IMR-90 (cell line): ENCODE data around the gene NFKBIE. TPM values are rescaled to one million over a fixed set of nuclear protein-coding genes. Genes with fewer than 3 reads are reported as not detected.

Source experiments
- ATAC-seq: fragments of 200-7000 bp; cut with Tn5 transposase; 2 replicates; pipeline ENCODE4 v1.9.1; 2020; ENCODE audit warnings: low read depth, mild to moderate bottlenecking, moderate library complexity
- BruUV-seq: library from RNA; stranded (reverse); fragments of 400-500 nt; replicated peaks from 2 replicates; lab custom pipeline; 2021; lab: Mats Ljungman, UMichigan
- CTCF ChIA-PET: fragments of 300-600 bp; formaldehyde crosslinking; extraction: SDS; loops from one replicate; lab custom pipeline; 2021; ENCODE audit warnings: antibody characterized with exemption; lab: Yijun Ruan, JAX
- POLR2A ChIA-PET: fragments of 300-600 bp; sonication (Branson Sonifier 250); formaldehyde crosslinking; loops from one replicate; lab custom pipeline; 2022; ENCODE audit warnings: antibody characterized with exemption; ENCODE audit not compliant: unreplicated experiment; lab: Charles Lee
- DNase-seq: peaks from one replicate; pipeline ENCODE4 v3.0.0; 2013
- H2AFZ ChIP-seq: replicated peaks from 2 replicates; pipeline ENCODE3; 2013; ENCODE audit warnings: low read length, mild to moderate bottlenecking; ENCODE audit not compliant: poor library complexity
- H2AK5ac ChIP-seq: 2 replicates; pipeline ENCODE4 v1.6.1; 2013; ENCODE audit warnings: low read depth, low read length, inconsistent platforms
- H2AK9ac ChIP-seq: replicated peaks from 2 replicates; pipeline ENCODE3; 2013; ENCODE audit warnings: mild to moderate bottlenecking, low read depth, low read length, moderate library complexity; ENCODE audit not compliant: poor library complexity
- H2BK120ac ChIP-seq: 2 replicates; pipeline ENCODE4 v1.6.1; 2013; ENCODE audit warnings: low read depth, low read length, inconsistent platforms
- H2BK15ac ChIP-seq: 3 replicates; pipeline ENCODE4 v1.6.1; 2013; ENCODE audit warnings: low read depth, low read length, inconsistent platforms
- H2BK20ac ChIP-seq: 2 replicates; pipeline ENCODE4 v1.6.1; 2013; ENCODE audit warnings: low read depth, mild to moderate bottlenecking, inconsistent platforms, low read length, moderate library complexity
- H2BK5ac ChIP-seq: 2 replicates; pipeline ENCODE4 v1.6.1; 2013; ENCODE audit warnings: mild to moderate bottlenecking, low read depth, low read length, inconsistent platforms; ENCODE audit not compliant: poor library complexity, severe bottlenecking
- H3K14ac ChIP-seq: replicated peaks from 2 replicates; pipeline ENCODE4 v1.6.1; 2013; ENCODE audit warnings: low read depth, low read length, inconsistent platforms
- H3K18ac ChIP-seq: 2 replicates; pipeline ENCODE4 v1.6.1; 2013; ENCODE audit warnings: low read depth, low read length, control low read depth
- H3K23ac ChIP-seq: 2 replicates; pipeline ENCODE4 v1.6.1; 2013; ENCODE audit warnings: low read depth, low read length, inconsistent platforms
- H3K27ac ChIP-seq: 2 replicates; pipeline ENCODE4 v1.5.1; 2013; ENCODE audit warnings: mild to moderate bottlenecking, control low read depth, low read length; ENCODE audit not compliant: insufficient read depth
- H3K27me3 ChIP-seq: 2 replicates; pipeline ENCODE4 v1.6.1; 2013; ENCODE audit warnings: low read length; ENCODE audit not compliant: control insufficient read depth, insufficient read depth
- H3K36me3 ChIP-seq: 2 replicates; pipeline ENCODE4 v1.6.1; 2013; ENCODE audit warnings: low read length, mixed read lengths; ENCODE audit not compliant: control insufficient read depth, insufficient read depth
- H3K4ac ChIP-seq: 2 replicates; pipeline ENCODE4 v1.6.1; 2013; ENCODE audit warnings: low read depth, low read length, inconsistent platforms
- H3K4me1 ChIP-seq: 2 replicates; pipeline ENCODE4 v1.6.1; 2013; ENCODE audit warnings: low read length, mixed read lengths; ENCODE audit not compliant: control insufficient read depth, insufficient read depth
- H3K4me2 ChIP-seq: 2 replicates; pipeline ENCODE4 v1.6.1; 2013; ENCODE audit warnings: low read depth, mild to moderate bottlenecking, control low read depth, low read length, moderate library complexity
- H3K4me3 ChIP-seq: 2 replicates; pipeline ENCODE4 v1.5.1; 2013; ENCODE audit warnings: low read depth, mild to moderate bottlenecking, control low read depth, low read length, moderate library complexity; ENCODE audit not compliant: insufficient read depth
- H3K56ac ChIP-seq: 2 replicates; pipeline ENCODE4 v1.6.1; 2013; ENCODE audit warnings: low read length, inconsistent platforms; ENCODE audit not compliant: insufficient read depth; ENCODE audit errors: extremely low read depth
- H3K79me1 ChIP-seq, 2 experiments: 2 replicates each; pipeline ENCODE4 v1.6.1; 2013; ENCODE audit warnings: low read length in 2 of 2, inconsistent platforms in 1 of 2, low read depth in 1 of 2
- H3K9ac ChIP-seq: 2 replicates; pipeline ENCODE4 v1.6.1; 2013; ENCODE audit warnings: low read depth, low read length, control low read depth
- H3K9me1 ChIP-seq: 2 replicates; pipeline ENCODE4 v1.6.1; 2013; ENCODE audit warnings: low read length, inconsistent platforms; ENCODE audit not compliant: insufficient read depth
- H3K9me3 ChIP-seq: 2 replicates; pipeline ENCODE4 v1.6.1; 2013; ENCODE audit warnings: low read length; ENCODE audit not compliant: control insufficient read depth, insufficient read depth
- H4K20me1 ChIP-seq: 2 replicates; pipeline ENCODE4 v1.6.1; 2013; ENCODE audit warnings: low read length, inconsistent platforms; ENCODE audit not compliant: insufficient read depth
- H4K5ac ChIP-seq: 2 replicates; pipeline ENCODE4 v1.6.1; 2013; ENCODE audit warnings: mild to moderate bottlenecking, low read depth, low read length, control low read depth
- H4K8ac ChIP-seq, 2 experiments: 2 replicates each; pipeline ENCODE4 v1.6.1; 2013; ENCODE audit warnings: low read depth in 2 of 2, low read length in 2 of 2, control low read depth in 1 of 2, inconsistent platforms in 1 of 2
- H4K91ac ChIP-seq: 2 replicates; pipeline ENCODE4 v1.6.1; 2013; ENCODE audit warnings: low read depth, low read length, inconsistent platforms; ENCODE audit not compliant: insufficient read depth
- BHLHE40 ChIP-seq: fragments of 150-350 bp; IDR thresholded peaks from 2 replicates; pipeline ENCODE4 v1.6.1; 2016; ENCODE audit warnings: mild to moderate bottlenecking, low read depth, low read length
- CEBPB ChIP-seq: IDR thresholded peaks from 2 replicates; pipeline ENCODE4 v1.6.1; 2012; ENCODE audit warnings: low read depth, low read length, improper control_type of control experiment
- CHD1 ChIP-seq: IDR thresholded peaks from 2 replicates; pipeline ENCODE4 v1.6.1; 2012; ENCODE audit warnings: low read depth, low read length, improper control_type of control experiment
- CTCF ChIP-seq: conservative IDR thresholded peaks from 2 replicates; pipeline ENCODE4 v1.5.1; 2012; ENCODE audit warnings: mild to moderate bottlenecking, low read depth, low read length, improper control_type of control experiment
- ELK1 ChIP-seq: fragments of 150-350 bp; IDR thresholded peaks from 2 replicates; pipeline ENCODE4 v1.6.1; 2016; ENCODE audit warnings: low read depth, mild to moderate bottlenecking, low read length, moderate library complexity, borderline replicate concordance
- FOS ChIP-seq: fragments of 150-350 bp; IDR thresholded peaks from 2 replicates; pipeline ENCODE4 v1.6.1; 2016; ENCODE audit warnings: low read depth, low read length
- MAFK ChIP-seq: IDR thresholded peaks from 2 replicates; pipeline ENCODE4 v1.6.1; 2012; ENCODE audit warnings: low read depth, low read length, improper control_type of control experiment
- MAZ ChIP-seq: IDR thresholded peaks from 2 replicates; pipeline ENCODE4 v1.6.1; 2012; ENCODE audit warnings: low read depth, mild to moderate bottlenecking, low read length, improper control_type of control experiment, moderate library complexity, borderline replicate concordance
- MXI1 ChIP-seq: IDR thresholded peaks from 2 replicates; pipeline ENCODE4 v1.6.1; 2012; ENCODE audit warnings: low read depth, mild to moderate bottlenecking, low read length, moderate library complexity, borderline replicate concordance
- NFE2L2 ChIP-seq: fragments of 150-350 bp; IDR thresholded peaks from 2 replicates; pipeline ENCODE4 v1.6.1; 2016; ENCODE audit warnings: low read depth, mild to moderate bottlenecking, low read length
- POLR2A ChIP-seq: IDR thresholded peaks from 2 replicates; pipeline ENCODE4 v1.6.1; 2012; ENCODE audit warnings: mild to moderate bottlenecking, low read depth, low read length
- RAD21 ChIP-seq: IDR thresholded peaks from 2 replicates; pipeline ENCODE4 v1.6.1; 2012; ENCODE audit warnings: low read length, improper control_type of control experiment
- RCOR1 ChIP-seq: IDR thresholded peaks from 2 replicates; pipeline ENCODE4 v1.6.1; 2012; ENCODE audit warnings: mild to moderate bottlenecking, low read length, improper control_type of control experiment; ENCODE audit not compliant: insufficient replicate concordance
- RFX5 ChIP-seq: IDR thresholded peaks from 2 replicates; pipeline ENCODE4 v1.8.0; 2012; ENCODE audit warnings: low read depth, mild to moderate bottlenecking, low read length, moderate library complexity
- SMC3 ChIP-seq: fragments of 150-350 bp; IDR thresholded peaks from 2 replicates; pipeline ENCODE4 v1.6.1; 2016; ENCODE audit warnings: low read depth, mild to moderate bottlenecking, antibody characterized with exemption, low read length, moderate library complexity
- USF2 ChIP-seq: fragments of 150-350 bp; IDR thresholded peaks from 2 replicates; pipeline ENCODE4 v1.6.1; 2017; ENCODE audit warnings: mild to moderate bottlenecking, antibody characterized with exemption, low read length, low read depth
- WGBS, 2 experiments: methylation state at CpG; one replicate each; pipeline versions ENCODE4 v1.1.5 to v1.1.7; 2013; ENCODE audit warnings: missing lambda C conversion rate in 2 of 2; ENCODE audit not compliant: insufficient read length in 1 of 2; ENCODE audit errors: extremely low coverage in 2 of 2; 5-methylcytosine and 5-hydroxymethylcytosine counted together
- dilution Hi-C: fragments of 300-500 bp; cut with HindIII; formaldehyde crosslinking; loops from one replicate; pipeline ENCODE4 v1.14.3; 2018; ENCODE audit warnings: low sequenced_read_pairs; ENCODE audit not compliant: unreplicated experiment
- in situ Hi-C: fragments of 300-500 bp; cut with MboI; formaldehyde crosslinking; loops from 3 replicates; pipeline ENCODE4 v1.14.3; 2019; ENCODE audit warnings: low sequenced_read_pairs, inconsistent platforms, mixed read lengths
- intact Hi-C: fragments of 100-400 bp; cut with micrococcal nuclease; formaldehyde crosslinking; loops from 2 replicates; pipeline ENCODE4 v1.10.0; 2022
- polyA plus RNA-seq, 3 experiments: library from polyadenylated mRNA; depleted of rRNA; stranded (reverse); fragments of >200 nt; gene quantifications; 2 replicates each; pipeline ENCODE4 v1.2.3, GENCODE V29; 2012; ENCODE audit warnings: low replicate concordance in 1 of 3
- total RNA-seq: library from RNA; depleted of rRNA; stranded (reverse); fragments of >200 nt; gene quantifications from 2 replicates; pipeline ENCODE4 v1.2.3, GENCODE V29; 2012

Gene NFKBIE
- total and polyA plus RNA-seq, 2 of the 4 experiments (the other 2 are of a cell fraction) = 7.9 to 13.0 TPM

GRCh38 chr6:44292661-44293365 lies 27.5 kb upstream of the NFKBIE start:
- intact Hi-C loops (no loop called here), dilution Hi-C loops (no loop called here), in situ Hi-C loops (no loop called here)
- Histone ChIP-seq H2BK20ac (no peak overlapping the region), H3K9me1 (no peaks in the 10 kb centered on the region; the same call in 1 of the 2 replicates), H3K4me1 (no peaks in the 10 kb centered on the region), H2BK15ac (no peak overlapping the region), H2AFZ (no peak overlapping the region), H4K20me1 (no peaks in the 10 kb centered on the region), H3K9ac (no peak overlapping the region), H3K36me3 (no peaks in the 10 kb centered on the region), H3K4me3 (no peak overlapping the region), H3K79me1 (no peaks in the 10 kb centered on the region), H2BK5ac (no peak overlapping the region), H4K5ac (no peak overlapping the region), H3K4me2 (no peak overlapping the region), H3K14ac (no peak overlapping the region), H3K9me3 (no peaks in the 10 kb centered on the region), H3K27ac (no peak overlapping the region), H3K56ac (no peak overlapping the region), H2AK5ac (no peak overlapping the region), H4K91ac (no peak overlapping the region), H2AK9ac (no peak overlapping the region), H4K8ac (no peak overlapping the region), H3K27me3 (peaks cover 63% of the 10 kb centered on the region), H3K23ac (no peak overlapping the region), H3K18ac (no peak overlapping the region), H2BK120ac (no peak overlapping the region), H3K4ac (no peak overlapping the region)
- ATAC-seq (no peak), DNase-seq (no peak)
- no CpG with 5 or more reads among the region's 4 CpGs for WGBS, 2 experiments
- TF ChIP-seq CTCF (no peak), RCOR1 (no peak), ELK1 (no peak), RFX5 (no peak), MAZ (no peak), NFE2L2 (no peak), MAFK (no peak), POLR2A (no peak), SMC3 (no peak), CEBPB (no peak), CHD1 (no peak), MXI1 (no peak), BHLHE40 (no peak), FOS (no peak), USF2 (no peak), RAD21 (no peak)
- ChIA-PET POLR2A (no interaction called here), CTCF (interaction anchor here (0.7 kb wide), 1 partner anchor 25 kb away, joined by 3 read pairs; no protein-coding TSS in a partner anchor)
- BruUV-seq = no TSS peak
